Measurements from ENCODE around the gene ITPK1.

Gene ITPK1

GRCh38 chr14:92888896-92889295 lies 226.8 kb downstream of the ITPK1 start:
- Histone ChIP-seq H3K14ac (ENCODE audit: low read length in 2 of 2) (no peak overlapping the region), H3K4me3 (ENCODE audit: insufficient read depth in 1 of 2, low read depth in 1 of 2, low read length in 2 of 2) (no peak overlapping the region)

GRCh38 chr14:92887157-92887556 lies 228.6 kb downstream of the ITPK1 start:
- no peak overlapping the region for H3K4me2 ChIP-seq (ENCODE audit: low read length, poor library complexity, severe bottlenecking)
- no peak overlapping the region for H3K4me3 ChIP-seq (ENCODE audit: insufficient read depth in 1 of 2, low read depth in 1 of 2, low read length in 2 of 2)
- WGBS: no CpG with 5 or more reads among the region's 1 CpG
- no peak overlapping the region for H4K91ac ChIP-seq (ENCODE audit: low read length)
- no peak overlapping the region for H3K4ac ChIP-seq (ENCODE audit: low read depth in 1 of 2, low read length in 2 of 2)
- H3K27ac ChIP-seq (ENCODE audit: low read length, poor library complexity, severe bottlenecking): no peak overlapping the region
- no peak overlapping the region for H4K8ac ChIP-seq (ENCODE audit: low read length)
- H3K14ac ChIP-seq (ENCODE audit: low read length in 2 of 2): no peak overlapping the region
- no peak overlapping the region for H2AK5ac ChIP-seq (ENCODE audit: low read length, severe bottlenecking)
- no peak overlapping the region for H2BK12ac ChIP-seq (ENCODE audit: low read length in 2 of 2)
- H2BK5ac ChIP-seq (ENCODE audit: low read depth, low read length, poor library complexity, severe bottlenecking): no peak overlapping the region
- peaks cover 25 to 89% of the 10 kb centered on the region in 2 experiments for H3K27me3 ChIP-seq (ENCODE audit: control insufficient read depth in 1 of 2, insufficient read depth in 1 of 2, low read length in 2 of 2)
- DNase-seq: no peak
- H2BK15ac ChIP-seq (ENCODE audit: low read depth, poor library complexity, severe bottlenecking): no peak overlapping the region
- H3K18ac ChIP-seq (ENCODE audit: low read depth in 1 of 2, low read length in 2 of 2): no peak overlapping the region
- H3K9ac ChIP-seq (ENCODE audit: low read length): no peak overlapping the region
- no peak overlapping the region for H2AFZ ChIP-seq (ENCODE audit: low read depth, low read length)
- H3K36me3 ChIP-seq (ENCODE audit: control insufficient read depth in 1 of 2, insufficient read depth in 2 of 2, low read depth in 1 of 2, low read length in 2 of 2): no peaks in the 10 kb centered on the region
- no peaks in the 10 kb centered on the region for H3K79me1 ChIP-seq (replicated peaks; ENCODE audit: low read length, poor library complexity, severe bottlenecking)
- no peak overlapping the region for H3K23ac ChIP-seq (ENCODE audit: low read length in 2 of 2)
- H3K9me3 ChIP-seq (ENCODE audit: control insufficient read depth, low read length): peaks cover 18% of the 10 kb centered on the region
- no peak overlapping the region for H2BK120ac ChIP-seq (ENCODE audit: low read depth, low read length)
- no peaks in the 10 kb centered on the region for H3K4me1 ChIP-seq (ENCODE audit: control insufficient read depth, insufficient read depth, low read depth, low read length)

More at GRCh38 chr14:92888896-92889295, 226.8 kb downstream of the ITPK1 start:
- Histone ChIP-seq H3K36me3 (ENCODE audit: control insufficient read depth in 1 of 2, insufficient read depth in 2 of 2, low read depth in 1 of 2, low read length in 2 of 2) (no peaks in the 10 kb centered on the region), H2BK120ac (ENCODE audit: low read depth, low read length) (no peak overlapping the region), H2BK12ac (ENCODE audit: low read length in 2 of 2) (no peak overlapping the region), H3K79me1 (replicated peaks; ENCODE audit: low read length, poor library complexity, severe bottlenecking) (no peaks in the 10 kb centered on the region), H4K91ac (ENCODE audit: low read length) (no peak overlapping the region), H2BK15ac (ENCODE audit: low read depth, poor library complexity, severe bottlenecking) (no peak overlapping the region), H3K9me3 (ENCODE audit: control insufficient read depth, low read length) (peaks cover 32% of the 10 kb centered on the region), H2AK5ac (ENCODE audit: low read length, severe bottlenecking) (no peak overlapping the region), H4K8ac (ENCODE audit: low read length) (no peak overlapping the region), H2BK5ac (ENCODE audit: low read depth, low read length, poor library complexity, severe bottlenecking) (no peak overlapping the region), H3K18ac (ENCODE audit: low read depth in 1 of 2, low read length in 2 of 2) (no peak overlapping the region), H3K4me2 (ENCODE audit: low read length, poor library complexity, severe bottlenecking) (no peak overlapping the region), H2AFZ (ENCODE audit: low read depth, low read length) (no peak overlapping the region), H3K9ac (ENCODE audit: low read length) (no peak overlapping the region), H3K27ac (ENCODE audit: low read length, poor library complexity, severe bottlenecking) (no peak overlapping the region), H3K4me1 (ENCODE audit: control insufficient read depth, insufficient read depth, low read depth, low read length) (no peaks in the 10 kb centered on the region), H3K27me3 (ENCODE audit: control insufficient read depth in 1 of 2, insufficient read depth in 1 of 2, low read length in 2 of 2) (peaks cover 25 to 77% of the 10 kb centered on the region in 2 experiments), H3K23ac (ENCODE audit: low read length in 2 of 2) (no peak overlapping the region), H3K4ac (ENCODE audit: low read depth in 1 of 2, low read length in 2 of 2) (no peak overlapping the region)
- DNase-seq: no peak

Data from mesenchymal stem cell (in vitro differentiated cells and primary cell).